Mammary epithelial cell (primary cell): Measurements from ENCODE around the gene C10orf105.

ENCODE experiments used
- EZH2 ChIP-seq: IDR thresholded peaks from 2 replicates; pipeline ENCODE4 v1.6.1; 2012; ENCODE audit warnings: low read length, inconsistent platforms, borderline replicate concordance
- TF ChIP-seq, protein P1 (sequence below), 2 donors: IDR thresholded peaks in 1 of 2; conservative IDR thresholded peaks in 1 of 2; 2 replicates each; pipeline ENCODE4 v1.5.1; 2011 to 2012; ENCODE audit warnings: inconsistent platforms in 2 of 2, low read length in 2 of 2, mild to moderate bottlenecking in 2 of 2, control low read depth in 1 of 2, low read depth in 1 of 2; ENCODE audit not compliant: insufficient read depth in 1 of 2; ENCODE audit errors: extremely low read depth in 1 of 2

GRCh38 chr10:71747039-71747531 is 27.5 kb upstream of the C10orf105 start:
- TF ChIP-seq, protein P1, sequence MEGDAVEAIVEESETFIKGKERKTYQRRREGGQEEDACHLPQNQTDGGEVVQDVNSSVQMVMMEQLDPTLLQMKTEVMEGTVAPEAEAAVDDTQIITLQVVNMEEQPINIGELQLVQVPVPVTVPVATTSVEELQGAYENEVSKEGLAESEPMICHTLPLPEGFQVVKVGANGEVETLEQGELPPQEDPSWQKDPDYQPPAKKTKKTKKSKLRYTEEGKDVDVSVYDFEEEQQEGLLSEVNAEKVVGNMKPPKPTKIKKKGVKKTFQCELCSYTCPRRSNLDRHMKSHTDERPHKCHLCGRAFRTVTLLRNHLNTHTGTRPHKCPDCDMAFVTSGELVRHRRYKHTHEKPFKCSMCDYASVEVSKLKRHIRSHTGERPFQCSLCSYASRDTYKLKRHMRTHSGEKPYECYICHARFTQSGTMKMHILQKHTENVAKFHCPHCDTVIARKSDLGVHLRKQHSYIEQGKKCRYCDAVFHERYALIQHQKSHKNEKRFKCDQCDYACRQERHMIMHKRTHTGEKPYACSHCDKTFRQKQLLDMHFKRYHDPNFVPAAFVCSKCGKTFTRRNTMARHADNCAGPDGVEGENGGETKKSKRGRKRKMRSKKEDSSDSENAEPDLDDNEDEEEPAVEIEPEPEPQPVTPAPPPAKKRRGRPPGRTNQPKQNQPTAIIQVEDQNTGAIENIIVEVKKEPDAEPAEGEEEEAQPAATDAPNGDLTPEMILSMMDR (conservative IDR thresholded peaks at IDR 0.05 in 1 of 2, IDR thresholded peaks at IDR 0.05 in 1 of 2; ENCODE audit: extremely low read depth in 1 of 2, insufficient read depth in 1 of 2, low read depth in 1 of 2, low read length in 2 of 2): no peak
- TF ChIP-seq EZH2: no peak
